Measurements from ENCODE around the gene PRPS1L1. TPM values are rescaled to one million over a fixed set of nuclear protein-coding genes. Genes with fewer than 3 reads are reported as not detected.

The PRPS1L1 gene
- total RNA-seq, 1 experiment from 2014 or later = not detected

DNA sequence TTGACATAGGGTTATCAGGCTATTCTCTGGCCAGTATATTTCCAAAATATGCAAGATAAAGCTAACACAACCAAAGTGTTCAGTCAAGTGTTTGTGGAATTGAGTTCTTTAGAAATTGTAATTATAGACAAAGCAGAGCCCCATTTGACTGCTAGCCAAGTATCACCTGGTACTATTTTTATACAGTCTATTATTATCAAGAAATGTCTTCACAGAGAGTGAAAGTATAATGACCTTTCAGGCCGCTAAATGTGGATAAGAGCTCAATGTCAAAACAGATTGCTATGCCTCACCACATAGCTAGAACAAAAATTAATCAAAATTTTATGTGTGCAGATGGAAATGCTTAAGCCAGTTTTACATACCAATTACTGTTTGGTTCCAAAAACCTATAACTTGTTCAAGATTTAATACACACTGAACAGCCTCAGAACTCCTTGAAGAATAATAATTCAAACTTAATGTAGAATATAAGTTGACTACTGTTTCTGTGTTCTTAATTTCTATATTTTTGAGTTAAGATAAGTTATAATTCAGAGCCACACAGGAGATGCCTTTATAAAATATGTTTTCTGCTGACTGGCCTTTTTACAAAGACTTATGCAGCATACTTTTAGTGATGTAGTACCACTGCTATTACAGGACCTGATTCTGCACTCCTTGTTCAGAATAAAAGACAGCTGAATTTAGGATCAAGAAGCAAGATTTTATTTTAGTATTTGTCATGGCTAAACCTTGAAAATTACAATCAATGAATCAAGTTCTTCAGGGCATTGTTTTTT lies 31.0 kb downstream of the PRPS1L1 start:
- ChIA-PET CTCF (no interaction called here), POLR2A (ENCODE audit: low non-redundant PET) (no interaction called here)
- TF ChIP-seq EZH2 (IDR thresholded peaks at IDR 0.05; ENCODE audit: borderline replicate concordance, low read depth, low read length, poor library complexity, severe bottlenecking) (no peak), CTCF (conservative IDR thresholded peaks at IDR 0.05; ENCODE audit: low read depth, low read length) (no peak)
- Histone ChIP-seq H3K4me3 (ENCODE audit: low read depth, low read length, poor library complexity, severe bottlenecking) (no peak overlapping the region), H3K4me1 (ENCODE audit: insufficient read depth, low read length, poor library complexity, severe bottlenecking) (no peaks in the 10 kb centered on the region), H3K27ac (ENCODE audit: low read depth, low read length, poor library complexity, severe bottlenecking) (no peak overlapping the region), H3K36me3 (ENCODE audit: insufficient read depth, low read length, poor library complexity, severe bottlenecking) (no peaks in the 10 kb centered on the region), H3K27me3 (replicated peaks; ENCODE audit: insufficient read depth, low read depth, low read length, poor library complexity) (no peaks in the 10 kb centered on the region), H3K9me3 (ENCODE audit: low read depth, low read length, poor library complexity, severe bottlenecking) (no peaks in the 10 kb centered on the region)
- intact Hi-C loops (cut with micrococcal nuclease; ENCODE audit: unreplicated experiment) = no loop called here
- no peak for DNase-seq (ENCODE audit: low spot score)
- BruUV-seq (replicated peaks) = no TSS peak

DNA sequence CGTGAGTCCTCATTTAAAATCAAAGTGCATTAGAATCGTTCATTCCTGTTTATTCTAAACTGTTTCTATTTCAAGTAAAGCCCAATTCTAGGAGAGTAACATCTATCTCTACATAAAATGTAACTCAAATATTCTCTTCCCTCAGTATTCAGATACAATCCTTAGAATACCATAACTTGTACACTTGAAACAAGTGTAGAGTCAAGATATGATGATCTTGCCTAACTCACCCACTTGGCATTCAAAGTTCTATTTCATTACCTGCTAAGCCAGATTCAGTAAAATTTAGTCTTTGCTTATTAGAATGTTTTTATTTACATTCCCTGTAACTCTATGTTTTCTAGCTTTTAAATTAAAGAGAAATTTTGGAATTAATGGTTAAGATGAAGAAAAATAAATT lies 31.6 kb downstream of the PRPS1L1 start:
- Histone ChIP-seq H3K4me3 (ENCODE audit: low read depth, low read length, poor library complexity, severe bottlenecking) (no peak overlapping the region), H3K27ac (ENCODE audit: low read depth, low read length, poor library complexity, severe bottlenecking) (no peak overlapping the region), H3K4me1 (ENCODE audit: insufficient read depth, low read length, poor library complexity, severe bottlenecking) (no peaks in the 10 kb centered on the region), H3K27me3 (replicated peaks; ENCODE audit: insufficient read depth, low read depth, low read length, poor library complexity) (no peaks in the 10 kb centered on the region), H3K36me3 (ENCODE audit: insufficient read depth, low read length, poor library complexity, severe bottlenecking) (no peaks in the 10 kb centered on the region), H3K9me3 (ENCODE audit: low read depth, low read length, poor library complexity, severe bottlenecking) (no peaks in the 10 kb centered on the region)
- POLR2A ChIA-PET (ENCODE audit: low non-redundant PET) = no interaction called here
- CTCF ChIA-PET = no interaction called here
- intact Hi-C loops (cut with micrococcal nuclease; ENCODE audit: unreplicated experiment) = no loop called here
- TF ChIP-seq CTCF (conservative IDR thresholded peaks at IDR 0.05; ENCODE audit: low read depth, low read length) (no peak), EZH2 (IDR thresholded peaks at IDR 0.05; ENCODE audit: borderline replicate concordance, low read depth, low read length, poor library complexity, severe bottlenecking) (no peak)
- no TSS peak for BruUV-seq (replicated peaks)
- DNase-seq (ENCODE audit: low spot score) = no peak

DNA sequence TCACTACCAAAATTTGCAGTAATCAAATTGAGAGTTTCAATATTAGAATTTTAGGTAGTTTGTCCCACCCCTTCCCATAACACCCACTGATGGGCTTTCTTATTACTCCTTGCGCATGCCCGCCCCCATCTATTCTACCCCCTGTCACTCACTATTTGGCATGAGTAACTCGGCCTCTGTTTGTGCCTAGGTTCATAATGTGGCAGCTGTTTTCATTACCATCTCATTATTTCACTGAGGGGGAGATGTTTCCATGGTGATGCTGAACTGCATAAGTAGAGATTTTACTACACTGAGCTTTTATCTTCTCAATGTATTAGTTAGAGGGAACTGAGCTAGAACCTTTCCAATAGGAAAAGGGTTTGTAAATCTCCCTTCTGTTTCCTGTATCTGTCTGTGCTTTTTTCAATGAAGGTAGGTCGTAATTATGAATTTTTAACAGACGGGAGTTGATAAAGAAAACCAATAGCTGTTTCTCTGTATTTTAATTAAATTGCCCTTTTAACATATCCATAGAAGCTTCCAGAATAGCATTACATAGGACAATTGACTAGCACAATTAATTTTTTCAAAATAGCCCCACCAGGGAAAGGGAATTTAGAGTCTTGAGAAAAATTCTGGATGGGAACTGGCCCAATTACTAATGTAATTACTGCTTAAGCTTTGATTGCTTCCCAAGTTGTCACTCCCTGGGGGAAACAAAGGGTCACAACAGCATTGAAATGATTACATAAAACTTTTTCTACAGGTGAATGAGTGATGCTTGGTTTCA lies 33.4 kb downstream of the PRPS1L1 start:
- BruUV-seq (replicated peaks) = no TSS peak
- TF ChIP-seq CTCF (conservative IDR thresholded peaks at IDR 0.05; ENCODE audit: low read depth, low read length) (no peak), EZH2 (IDR thresholded peaks at IDR 0.05; ENCODE audit: borderline replicate concordance, low read depth, low read length, poor library complexity, severe bottlenecking) (no peak)
- Histone ChIP-seq H3K27ac (ENCODE audit: low read depth, low read length, poor library complexity, severe bottlenecking) (no peak overlapping the region), H3K4me1 (ENCODE audit: insufficient read depth, low read length, poor library complexity, severe bottlenecking) (no peaks in the 10 kb centered on the region), H3K4me3 (ENCODE audit: low read depth, low read length, poor library complexity, severe bottlenecking) (no peak overlapping the region), H3K36me3 (ENCODE audit: insufficient read depth, low read length, poor library complexity, severe bottlenecking) (no peaks in the 10 kb centered on the region), H3K27me3 (replicated peaks; ENCODE audit: insufficient read depth, low read depth, low read length, poor library complexity) (no peaks in the 10 kb centered on the region), H3K9me3 (ENCODE audit: low read depth, low read length, poor library complexity, severe bottlenecking) (no peaks in the 10 kb centered on the region)
- intact Hi-C loops (cut with micrococcal nuclease; ENCODE audit: unreplicated experiment) = no loop called here
- POLR2A ChIA-PET (ENCODE audit: low non-redundant PET) = no interaction called here
- CTCF ChIA-PET = no interaction called here
- DNase-seq (ENCODE audit: low spot score) = peak; percentile 28

Measured in A673 (cell line).